M059J (cell line): ENCODE data around the gene PTPRN2. TPM values are rescaled to one million over a fixed set of nuclear protein-coding genes. Genes with fewer than 3 reads are reported as not detected.
"Not testable (repeated sequence)": the region's sequence is repeated elsewhere in the genome, so short reads cannot be mapped to it uniquely, and the experiment has no call there.

ENCODE experiments used
- DNase-seq: peaks from one replicate; pipeline ENCODE4 v3.0.0-alpha.2; 2012; ENCODE audit warnings: low read depth
- total RNA-seq: library from RNA; depleted of rRNA; stranded (reverse); fragments of >200 nt; shearing (Covaris generic); gene quantifications from 2 replicates; pipeline ENCODE4 v1.2.3, GENCODE V29; 2014

The PTPRN2 gene
- total RNA-seq, 1 experiment from 2014 or later = 2.3 TPM

DNA sequence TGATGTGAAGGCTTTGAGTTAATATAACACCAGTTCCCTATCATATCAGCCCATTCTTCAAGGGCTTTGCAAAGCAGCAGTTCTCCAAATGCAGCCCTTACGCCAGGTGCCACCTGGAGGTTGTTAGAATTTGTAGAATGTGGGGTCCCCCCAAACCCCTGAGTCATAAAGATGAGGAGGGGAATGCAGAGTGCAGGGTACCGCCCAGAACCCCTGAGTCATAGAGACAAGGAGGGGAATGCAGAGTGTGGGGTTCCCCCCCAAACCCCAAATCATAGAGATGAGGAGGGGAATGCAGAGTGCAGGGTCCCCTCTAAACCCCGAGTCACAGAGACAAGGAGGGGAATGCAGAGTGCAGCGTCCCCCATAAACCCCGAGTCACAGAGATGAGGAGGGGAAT is 605.8 kb downstream of the PTPRN2 start:
- DNase-seq = no peak

GRCh38 chr7:157980774-157981173 is 606.8 kb downstream of the PTPRN2 start:
- no peak for DNase-seq

GRCh38 chr7:157980341-157980731 is 607.3 kb downstream of the PTPRN2 start:
- not testable (repeated sequence) for DNase-seq

DNA sequence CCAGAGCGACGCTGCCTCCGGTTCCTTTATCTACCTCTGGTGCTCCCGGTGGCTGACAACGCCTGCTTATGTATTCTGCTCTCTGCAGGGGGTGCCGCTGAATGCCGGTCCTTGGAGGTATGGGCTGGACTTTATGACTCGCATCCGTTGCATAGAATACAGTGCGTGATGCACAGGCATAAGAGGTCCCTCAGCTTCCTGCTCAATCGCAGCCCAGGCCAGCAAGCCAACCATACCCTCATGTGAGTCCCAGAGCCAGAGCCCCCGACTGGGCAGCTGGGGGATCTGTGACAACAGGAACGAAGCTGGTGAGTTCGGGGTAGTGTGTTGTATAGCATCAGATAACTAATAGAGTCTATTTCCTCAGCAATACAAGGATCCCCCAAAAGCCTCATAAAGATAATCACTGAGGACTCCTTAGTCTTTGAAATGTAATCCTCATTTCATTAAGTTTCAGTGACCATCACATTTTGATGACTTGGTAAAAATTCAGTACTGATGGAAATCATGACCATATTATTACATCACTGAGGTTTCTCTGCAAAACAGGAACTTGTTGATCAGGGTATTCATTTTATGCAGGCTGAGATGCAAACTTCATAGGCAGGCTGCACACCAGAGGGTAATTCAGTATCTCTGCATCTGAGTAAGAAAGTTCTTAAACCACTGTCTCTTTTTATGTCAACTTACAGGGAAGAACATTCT is 607.8 kb downstream of the PTPRN2 start:
- no peak for DNase-seq

- no peak for DNase-seq
Observed at GRCh38 chr7:157978766-157979165, 608.9 kb downstream of the PTPRN2 start.

DNA sequence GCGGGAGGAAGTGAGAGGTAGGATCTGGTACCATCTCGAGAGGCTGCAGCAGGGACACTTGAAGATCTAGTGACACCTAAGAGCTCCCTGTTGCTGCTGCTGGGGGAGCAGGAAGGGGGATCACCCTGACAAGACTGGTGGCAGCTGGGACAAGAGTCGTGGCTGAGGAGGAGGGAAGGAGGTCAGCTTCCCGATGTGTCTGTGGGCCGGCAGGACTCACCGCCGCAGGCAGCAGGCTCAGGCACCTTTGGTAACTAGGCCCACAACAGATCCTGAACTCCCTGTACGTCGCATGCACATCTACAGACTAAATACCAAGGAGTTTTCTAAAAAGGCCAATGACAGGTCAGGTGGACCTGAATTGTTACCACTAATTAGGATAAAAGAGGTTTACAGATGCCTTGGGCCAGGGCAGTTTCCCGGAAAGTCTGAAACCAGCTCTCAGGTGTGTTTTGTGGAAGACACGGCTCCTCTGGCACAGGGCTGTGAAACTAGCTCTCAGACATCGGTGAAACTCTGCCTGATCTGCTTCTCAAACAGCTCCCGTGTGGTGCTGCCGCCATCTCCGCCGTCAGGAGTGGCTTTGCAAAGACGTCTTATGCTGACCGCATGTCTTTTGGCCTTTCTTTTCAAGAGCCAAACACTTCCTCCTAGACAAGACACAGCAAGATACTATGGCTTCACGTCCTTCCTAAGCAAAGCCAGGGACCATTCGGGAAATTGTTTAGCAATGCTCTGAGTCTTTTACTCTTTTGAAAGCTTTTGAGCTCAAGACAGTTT is 609.7 kb downstream of the PTPRN2 start:
- DNase-seq = no peak

- no peak for DNase-seq
Observed at GRCh38 chr7:157977306-157977705, 610.3 kb downstream of the PTPRN2 start.

- DNase-seq = no peak
Observed at GRCh38 chr7:157976406-157976805, 611.2 kb downstream of the PTPRN2 start.

- no peak for DNase-seq
Observed at GRCh38 chr7:157975401-157976372, 611.9 kb downstream of the PTPRN2 start.

DNA sequence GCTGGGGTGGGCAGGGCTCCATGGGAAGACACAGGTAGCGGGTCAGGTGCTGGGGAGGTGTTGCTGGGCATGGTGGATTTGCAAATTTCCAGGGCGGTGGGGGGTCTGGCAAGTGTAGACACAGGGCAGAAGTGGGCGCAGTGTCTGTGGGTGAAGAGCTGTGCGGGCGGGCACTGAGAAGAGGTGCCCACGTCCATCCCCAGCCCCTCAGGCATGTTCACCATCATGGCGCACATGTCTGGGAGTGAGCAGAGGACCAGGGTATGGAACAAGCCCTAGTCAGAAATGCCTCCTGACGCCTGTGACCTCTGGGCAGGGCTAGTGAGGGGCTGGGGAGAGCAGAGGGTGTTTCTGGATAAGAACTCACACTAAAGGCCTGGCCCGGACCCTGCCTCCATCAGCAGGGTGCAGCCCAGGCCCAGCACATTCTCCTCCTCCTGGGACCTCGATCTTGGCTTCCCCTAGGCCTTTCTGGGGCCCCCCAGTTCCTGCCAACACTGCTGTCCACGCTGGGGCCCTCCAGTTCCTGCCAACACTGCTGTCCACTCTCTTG is 612.9 kb downstream of the PTPRN2 start:
- DNase-seq = no peak

- DNase-seq = no peak
Observed at GRCh38 chr7:157973971-157974677, 613.5 kb downstream of the PTPRN2 start.

DNA sequence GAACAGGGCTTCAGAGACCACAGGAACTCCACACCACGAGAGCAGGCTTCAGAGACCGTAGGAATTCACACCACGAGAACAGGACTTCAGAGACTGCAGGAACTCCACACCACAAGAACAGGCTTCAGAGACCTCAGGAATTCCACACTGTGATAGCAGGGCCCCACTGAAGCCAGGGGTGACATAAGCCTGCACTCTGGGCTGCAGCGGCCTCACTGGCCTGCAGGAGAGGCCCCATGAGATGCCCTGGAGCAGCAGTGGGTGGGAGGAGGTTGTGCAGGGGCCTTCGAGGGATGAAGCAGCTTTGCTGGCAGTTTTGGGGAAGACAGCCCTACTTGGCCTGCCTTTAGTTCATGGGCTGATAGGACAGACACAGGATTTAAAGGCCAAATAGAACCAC is 614.7 kb downstream of the PTPRN2 start:
- no peak for DNase-seq

DNA sequence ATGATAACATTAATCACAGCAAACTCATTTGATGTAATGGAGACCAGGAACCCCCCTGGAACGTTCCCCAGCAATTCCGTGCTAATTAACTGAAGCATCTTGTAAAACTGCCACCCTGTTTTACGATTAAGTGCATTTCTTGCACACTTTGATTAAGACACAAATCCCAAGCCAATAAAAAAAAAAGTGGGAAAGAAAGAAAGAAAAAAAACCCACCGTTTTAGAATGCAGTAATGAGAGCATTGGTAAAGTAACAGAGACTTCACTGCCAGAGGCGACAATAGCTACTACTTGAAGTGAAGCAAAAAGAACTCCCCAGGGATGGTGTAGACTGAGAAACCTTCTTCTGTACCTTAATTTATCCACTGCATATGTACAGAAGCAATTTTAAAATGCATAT is 616.1 kb downstream of the PTPRN2 start:
- DNase-seq = no peak

DNA sequence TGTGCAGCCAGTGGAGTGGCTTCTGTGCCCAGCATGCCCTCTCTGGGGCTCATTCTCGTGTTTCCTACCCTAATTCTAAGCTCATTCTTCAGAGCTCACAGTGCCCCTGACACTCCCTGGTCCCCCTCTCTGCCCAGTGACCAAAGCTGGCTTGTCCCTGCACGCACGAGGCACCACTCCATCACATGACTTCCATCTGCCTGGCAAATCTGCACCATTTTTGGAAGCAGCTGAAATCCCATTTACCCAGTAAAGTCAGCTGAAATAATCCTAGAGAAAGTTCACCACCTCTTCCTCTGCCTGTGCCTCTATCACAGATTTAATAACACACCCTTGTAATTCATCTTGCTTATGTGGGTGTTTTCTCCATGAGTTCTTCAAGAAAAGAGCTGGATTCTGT is 616.9 kb downstream of the PTPRN2 start:
- no peak for DNase-seq

GRCh38 chr7:157969995-157970394 is 617.6 kb downstream of the PTPRN2 start:
- DNase-seq = no peak

DNA sequence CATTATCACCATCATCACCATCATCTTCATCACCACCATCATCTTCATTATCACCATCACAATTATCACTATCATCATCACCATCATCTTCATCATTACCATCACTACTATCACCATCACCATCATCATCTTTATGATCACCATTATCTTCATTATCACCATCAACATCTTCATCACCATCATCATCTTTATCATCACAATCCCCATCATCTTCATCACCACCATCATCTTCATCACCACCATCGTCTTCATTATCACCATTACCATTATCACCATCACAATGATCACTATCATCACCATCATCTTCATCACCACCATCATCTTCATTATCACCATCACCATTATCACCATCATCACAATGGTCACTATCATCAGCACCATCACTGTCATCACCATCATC is 621.1 kb downstream of the PTPRN2 start:
- DNase-seq = no peak

DNA sequence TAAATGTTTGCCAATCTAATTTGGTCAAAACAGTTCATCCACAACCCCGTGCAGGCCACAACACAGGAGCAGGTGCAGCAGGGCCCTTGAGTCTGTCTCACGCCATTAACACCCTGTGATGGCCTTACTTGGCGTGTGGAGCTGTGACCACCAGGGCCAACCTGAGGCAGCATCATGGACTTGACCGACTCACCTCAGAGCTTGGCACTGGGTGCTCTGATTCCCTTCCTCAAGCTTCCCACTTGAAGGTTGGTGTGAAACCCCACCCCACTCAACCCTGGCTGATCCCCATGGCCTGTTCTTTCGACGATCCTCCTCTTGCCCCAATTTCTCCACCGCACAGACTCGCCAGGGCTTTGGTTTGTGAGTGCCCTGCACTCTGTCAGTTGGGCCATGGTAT is 623.1 kb downstream of the PTPRN2 start:
- DNase-seq = no peak

DNA sequence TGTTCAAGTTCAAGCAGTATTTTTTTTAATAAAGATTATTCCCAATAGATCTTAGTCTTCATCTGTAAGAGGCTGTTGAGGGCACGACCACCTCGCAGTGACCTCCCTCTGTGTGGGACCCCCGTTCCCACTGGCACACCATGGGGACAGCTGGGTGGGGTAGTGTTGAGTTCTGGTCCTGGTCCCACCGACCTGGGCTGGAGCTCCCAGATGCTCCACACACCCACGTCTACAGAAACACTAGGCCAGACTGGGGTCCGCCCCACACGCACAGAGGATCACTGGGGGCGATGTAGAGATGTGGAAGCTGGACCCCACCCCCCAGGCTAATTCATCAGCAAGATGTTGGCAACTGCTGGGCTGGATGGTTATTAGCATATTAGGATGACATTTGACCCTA is 623.6 kb downstream of the PTPRN2 start:
- no peak for DNase-seq

- no peak for DNase-seq
Observed at GRCh38 chr7:157963526-157963925, 624.1 kb downstream of the PTPRN2 start.

DNA sequence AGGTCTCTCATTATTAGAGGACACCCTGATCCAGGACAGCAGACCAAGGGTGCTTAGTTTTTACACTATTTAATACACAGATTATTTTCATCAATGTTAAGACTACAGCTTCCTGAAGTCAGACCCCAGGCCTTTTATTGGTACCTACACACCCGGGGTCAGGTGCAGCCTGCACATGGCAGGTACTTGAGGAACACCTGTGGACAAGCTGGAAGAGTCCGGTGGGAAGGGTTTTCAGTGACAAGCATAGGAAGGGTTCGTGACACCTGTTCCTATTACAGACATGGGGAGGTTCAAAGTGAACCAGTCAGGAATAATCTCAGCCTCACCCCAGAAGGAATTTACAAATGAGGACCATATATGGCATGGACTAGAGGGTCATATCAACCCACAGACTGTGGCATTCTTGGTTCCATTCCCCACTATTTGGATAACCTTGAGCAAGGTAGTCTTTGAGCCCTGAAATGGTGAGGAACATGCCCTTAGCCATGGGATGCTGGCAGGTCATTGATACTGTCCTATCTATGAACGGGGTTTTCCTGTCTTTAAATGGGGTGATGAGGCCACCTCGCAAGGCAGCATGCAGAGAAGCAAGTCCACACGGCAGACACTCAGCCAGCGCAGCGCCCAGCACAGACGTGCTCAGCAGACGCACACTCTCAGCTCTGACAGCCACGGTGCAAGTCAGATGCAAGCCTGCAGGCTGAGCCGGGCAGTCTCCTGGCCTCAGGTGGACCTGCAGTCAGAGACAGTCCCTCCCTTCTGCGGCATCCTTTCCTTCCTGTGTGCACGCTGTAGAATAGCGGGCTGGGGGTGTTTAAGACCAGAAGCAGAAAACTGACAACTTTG is 624.9 kb downstream of the PTPRN2 start:
- no peak for DNase-seq
